Liver (tissue), 9 donors: ENCODE data around the gene COBL. TPM values are rescaled to one million over a fixed set of nuclear protein-coding genes. Genes with fewer than 3 reads are reported as not detected.
A peak's percentile ranks its signal among the peaks of the same experiment; 100 is the strongest.

Experiments used
- DNase-seq: peaks from one replicate; pipeline ENCODE4 v3.0.0-alpha.2; 2017; ENCODE audit warnings: low spot score
- H3K27ac ChIP-seq, 2 donors: one replicate each; pipeline ENCODE4 v1.7.0; 2013; ENCODE audit warnings: inconsistent platforms in 2 of 2, low read length in 2 of 2, control low read depth in 1 of 2, low read depth in 1 of 2, mild to moderate bottlenecking in 1 of 2
- H3K27me3 ChIP-seq, 4 donors: one replicate each; pipeline versions ENCODE4 v1.6.1 to v1.7.0; 2013; ENCODE audit warnings: low read length in 3 of 4, inconsistent platforms in 1 of 4, mild to moderate bottlenecking in 1 of 4, moderate library complexity in 1 of 4; ENCODE audit not compliant: control insufficient read depth in 4 of 4, insufficient read depth in 4 of 4
- H3K36me3 ChIP-seq, 4 donors: one replicate each; pipeline versions ENCODE4 v1.6.1 to v1.7.0; 2013; ENCODE audit warnings: low read length in 3 of 4, mild to moderate bottlenecking in 3 of 4, low read depth in 1 of 4, moderate library complexity in 1 of 4; ENCODE audit not compliant: control insufficient read depth in 4 of 4, insufficient read depth in 3 of 4
- H3K4me1 ChIP-seq, 4 donors: one replicate each; pipeline versions ENCODE4 v1.6.1 to v1.7.0; 2013; ENCODE audit warnings: low read length in 3 of 4, mild to moderate bottlenecking in 3 of 4, moderate library complexity in 1 of 4; ENCODE audit not compliant: control insufficient read depth in 4 of 4, insufficient read depth in 4 of 4
- H3K4me3 ChIP-seq, 3 donors: one replicate each; pipeline versions ENCODE4 v1.6.1 to v1.7.0; 2013; ENCODE audit warnings: low read length in 3 of 3, control low read depth in 1 of 3, low read depth in 1 of 3, mild to moderate bottlenecking in 1 of 3
- H3K9ac ChIP-seq, 2 donors: one replicate each; pipeline ENCODE4 v1.7.0; 2013; ENCODE audit warnings: low read length in 2 of 2, mild to moderate bottlenecking in 2 of 2, moderate library complexity in 2 of 2, control low read depth in 1 of 2, low read depth in 1 of 2
- H3K9me3 ChIP-seq, 4 donors: one replicate each; pipeline versions ENCODE4 v1.6.1 to v1.7.0; 2013; ENCODE audit warnings: low read length in 3 of 4; ENCODE audit not compliant: control insufficient read depth in 4 of 4
- CTCF ChIP-seq: fragments of 150-350 bp; IDR thresholded peaks from 2 replicates; pipeline ENCODE4 v1.5.1; 2017; ENCODE audit warnings: improper control_type of control experiment, low read depth, low read length; ENCODE audit not compliant: missing input control
- EGR1 ChIP-seq, 2 donors: IDR thresholded peaks; 2 replicates each; pipeline ENCODE4 v1.6.1; 2016 to 2018; ENCODE audit warnings: antibody characterized with exemption in 2 of 2, low read depth in 2 of 2
- FOXA1 ChIP-seq: IDR thresholded peaks from 2 replicates; pipeline ENCODE4 v1.6.1; 2016; ENCODE audit warnings: antibody characterized with exemption
- GABPA ChIP-seq, 2 donors: IDR thresholded peaks in 1 of 2; conservative IDR thresholded peaks in 1 of 2; 2 replicates each; pipeline ENCODE4 v1.6.1; 2016; ENCODE audit warnings: antibody characterized with exemption in 2 of 2, mild to moderate bottlenecking in 1 of 2, moderate library complexity in 1 of 2
- HNF4A ChIP-seq, 2 donors: conservative IDR thresholded peaks; 2 replicates each; pipeline ENCODE4 v1.6.1; 2016; ENCODE audit warnings: antibody characterized with exemption in 2 of 2, mild to moderate bottlenecking in 2 of 2
- HNF4G ChIP-seq: IDR thresholded peaks from 2 replicates; pipeline ENCODE4 v1.6.1; 2016; ENCODE audit warnings: antibody characterized with exemption
- JUND ChIP-seq, 2 donors: IDR thresholded peaks; 2 replicates each; pipeline ENCODE4 v1.6.1; 2016; ENCODE audit warnings: antibody characterized with exemption in 2 of 2
- MAX ChIP-seq: IDR thresholded peaks from 2 replicates; pipeline ENCODE4 v1.6.1; 2016; ENCODE audit warnings: antibody characterized with exemption
- NR2F2 ChIP-seq: IDR thresholded peaks from 2 replicates; pipeline ENCODE4 v1.6.1; 2016; ENCODE audit warnings: antibody characterized with exemption
- RAD21 ChIP-seq, 2 donors: IDR thresholded peaks; 2 replicates each; pipeline ENCODE4 v1.6.1; 2016; ENCODE audit warnings: antibody characterized with exemption in 2 of 2, mild to moderate bottlenecking in 2 of 2
- REST ChIP-seq: IDR thresholded peaks from 2 replicates; pipeline ENCODE4 v1.6.1; 2016; ENCODE audit warnings: antibody characterized with exemption, mild to moderate bottlenecking
- RXRA ChIP-seq, 2 donors: IDR thresholded peaks; 2 replicates each; pipeline ENCODE4 v1.6.1; 2017 to 2018; ENCODE audit warnings: antibody characterized with exemption in 2 of 2, mild to moderate bottlenecking in 1 of 2
- SP1 ChIP-seq: IDR thresholded peaks from 2 replicates; pipeline ENCODE4 v1.6.1; 2018; ENCODE audit warnings: antibody characterized with exemption, mild to moderate bottlenecking
- TAF1 ChIP-seq: conservative IDR thresholded peaks from 2 replicates; pipeline ENCODE4 v1.6.1; 2016; ENCODE audit warnings: antibody characterized with exemption, mild to moderate bottlenecking
- YY1 ChIP-seq: IDR thresholded peaks from 2 replicates; pipeline ENCODE4 v1.6.1; 2016; ENCODE audit warnings: antibody characterized with exemption, mild to moderate bottlenecking
- ZBTB33 ChIP-seq: IDR thresholded peaks from 2 replicates; pipeline ENCODE4 v1.6.1; 2016; ENCODE audit warnings: antibody characterized with exemption
- WGBS: extraction: QIAGEN DNeasy Blood & Tissue Kit; methylation state at CpG from one replicate; pipeline ENCODE4 v1.1.7; 2013; 5-methylcytosine and 5-hydroxymethylcytosine counted together
- polyA plus RNA-seq, 2 donors: library from polyadenylated mRNA; stranded (reverse) in 1 of 2; unstranded in 1 of 2; fragments of 200-250 nt in 1 of 2; fragments of >200 nt in 1 of 2; fragmentation: Nextera tagmentation in 1 of 2; extraction: Ambion mirVana in 1 of 2; gene quantifications; one replicate each; pipeline versions ENCODE4 v1.2.1 to v1.2.3, GENCODE V29; 2013 to 2015
- total RNA-seq, 2 donors: library from RNA; depleted of rRNA; stranded (reverse); fragments of >200 nt; gene quantifications; one replicate each; pipeline ENCODE4 v1.2.3, GENCODE V29; 2014
- donor health status: healthy.
- donor health status: healthy.
- donor health status: healthy.
- donor health status: healthy.
- donor health status: healthy.

COBL gene
- total and polyA plus RNA-seq, 4 donors = 5.8 to 18.7 (median 10.7) TPM

GRCh38 chr7:51327287-51327717 is 10.7 kb upstream of the COBL start:
- no peak for TF ChIP-seq YY1
- no peak for TF ChIP-seq MAX
- WGBS = 79% methylated on average over 6 of the region's 6 CpGs

GRCh38 chr7:51326656-51327286 is 10.2 kb upstream of the COBL start:
- H3K36me3 ChIP-seq = no peaks in the 10 kb centered on the region
- H3K4me1 ChIP-seq = peaks cover 9 to 43% (median 30%) of the 10 kb centered on the region in 4 donors
- 85% methylated on average over 14 of the region's 14 CpGs for WGBS
- H3K4me3 ChIP-seq = no peak overlapping the region
- no peaks in the 10 kb centered on the region for H3K9me3 ChIP-seq
- TF ChIP-seq FOXA1 = no peak
- TF ChIP-seq RXRA (IDR thresholded peaks at IDR 0.05) = no peak
- TF ChIP-seq HNF4G = no peak
- TF ChIP-seq HNF4A (conservative IDR thresholded peaks at IDR 0.05) = no peak
- no peak for TF ChIP-seq CTCF
- TF ChIP-seq EGR1 (IDR thresholded peaks at IDR 0.05; ENCODE audit: low read depth in 2 of 2) = no peak
- no peak for TF ChIP-seq SP1
- TF ChIP-seq TAF1 = no peak
- no peak overlapping the region for H3K9ac ChIP-seq
- no peak for DNase-seq
- H3K27ac ChIP-seq = no peak overlapping the region
- no peaks in the 10 kb centered on the region for H3K27me3 ChIP-seq

More at GRCh38 chr7:51327287-51327717, 10.7 kb upstream of the COBL start:
- H3K27ac ChIP-seq = no peak overlapping the region
- DNase-seq = no peak
- no peaks in the 10 kb centered on the region for H3K27me3 ChIP-seq
- H3K9ac ChIP-seq = no peak overlapping the region
- H3K4me1 ChIP-seq = peaks cover 9 to 43% (median 30%) of the 10 kb centered on the region in 4 donors
- no peaks in the 10 kb centered on the region for H3K9me3 ChIP-seq
- no peak overlapping the region for H3K4me3 ChIP-seq
- no peaks in the 10 kb centered on the region for H3K36me3 ChIP-seq

- DNase-seq = no peak
- Histone ChIP-seq H3K27me3 (no peaks in the 10 kb centered on the region), H3K27ac (peak overlapping the region; percentile 36 to 56), H3K4me3 (no peak overlapping the region), H3K36me3 (no peaks in the 10 kb centered on the region), H3K4me1 (peaks cover 9 to 43% (median 30%) of the 10 kb centered on the region in 4 donors), H3K9me3 (no peaks in the 10 kb centered on the region), H3K9ac (no peak overlapping the region)
- TF ChIP-seq RXRA (IDR thresholded peaks at IDR 0.05) = peak; percentile 85 to 88
- no peak for TF ChIP-seq HNF4G
- TF ChIP-seq FOXA1 = no peak
- peak; percentile 58 to 73 for TF ChIP-seq HNF4A (conservative IDR thresholded peaks at IDR 0.05)
- no peak for TF ChIP-seq NR2F2
- TF ChIP-seq REST = no peak
- no peak for TF ChIP-seq ZBTB33
- TF ChIP-seq TAF1 = no peak
- peak; percentile 27 for TF ChIP-seq MAX
- TF ChIP-seq EGR1 (IDR thresholded peaks at IDR 0.05; ENCODE audit: low read depth in 2 of 2) = peak in 1 of 2 donors; percentile 43
- TF ChIP-seq SP1 = peak; percentile 39
- TF ChIP-seq RAD21 (IDR thresholded peaks at IDR 0.05) = peak in 1 of 2 donors; percentile 14
- TF ChIP-seq CTCF = no peak
- no peak for TF ChIP-seq GABPA (IDR thresholded peaks at IDR 0.05 in 1 of 2, conservative IDR thresholded peaks at IDR 0.05 in 1 of 2)
- TF ChIP-seq YY1 = no peak
- peak in 1 of 2 donors; percentile 65 for TF ChIP-seq JUND (IDR thresholded peaks at IDR 0.05)
Observed at GRCh38 chr7:51325908-51326307, 9.3 kb upstream of the COBL start.
